Tibial nerve (tissue), 3 donors: ENCODE results near the gene VIT.

Source experiments
- CTCF ChIP-seq, 5 experiments: fragments of 200-600 bp in 3 of 5; fragments of 450-650 bp in 2 of 5; sonication (generic) in 3 of 5; IDR thresholded peaks; one replicate each; pipeline ENCODE4 v1.5.1; 2016 to 2019; ENCODE audit warnings: antibody characterized with exemption in 5 of 5, mild to moderate bottlenecking in 3 of 5, moderate library complexity in 2 of 5
- POLR2A ChIP-seq, 2 donors: fragments of 450-650 bp; IDR thresholded peaks; one replicate each; pipeline ENCODE4 v1.6.1; 2017; ENCODE audit warnings: antibody characterized with exemption in 2 of 2, mild to moderate bottlenecking in 2 of 2, moderate library complexity in 2 of 2

- TF ChIP-seq POLR2A (IDR thresholded peaks at IDR 0.05) (no peak), CTCF (IDR thresholded peaks at IDR 0.05) (no peak)
These were observed 38.2 kb upstream of the VIT start for GRCh38 chr2:36658277-36658748.
